Astrocyte of the spinal cord (primary cell): ENCODE results near the gene NCOA5.
A peak's percentile ranks its signal among the peaks of the same experiment; 100 is the strongest.

Experiments
- DNase-seq: peaks from one replicate; pipeline ENCODE4 v3.0.0; 2011; ENCODE audit warnings: low read depth, low spot score
- H3K4me3 ChIP-seq: 2 replicates; pipeline ENCODE4 v1.5.1; 2011; ENCODE audit warnings: low read depth, mild to moderate bottlenecking, low read length, moderate library complexity
- in situ Hi-C: cut with HindIII; loops from 2 replicates; pipeline ENCODE4 v1.10.0; 2017; ENCODE audit warnings: low sequenced_read_pairs
- TF ChIP-seq, protein P1 (sequence below): IDR thresholded peaks from 2 replicates; pipeline ENCODE4 v1.5.1; 2012; ENCODE audit warnings: low read depth, mild to moderate bottlenecking, low read length, inconsistent platforms

Gene NCOA5

GRCh38 chr20:46062151-46062550 lies 27.6 kb downstream of the NCOA5 start:
- H3K4me3 ChIP-seq: no peak overlapping the region
- no peak for DNase-seq
- in situ Hi-C loops: no loop called here
- TF ChIP-seq, protein P1, sequence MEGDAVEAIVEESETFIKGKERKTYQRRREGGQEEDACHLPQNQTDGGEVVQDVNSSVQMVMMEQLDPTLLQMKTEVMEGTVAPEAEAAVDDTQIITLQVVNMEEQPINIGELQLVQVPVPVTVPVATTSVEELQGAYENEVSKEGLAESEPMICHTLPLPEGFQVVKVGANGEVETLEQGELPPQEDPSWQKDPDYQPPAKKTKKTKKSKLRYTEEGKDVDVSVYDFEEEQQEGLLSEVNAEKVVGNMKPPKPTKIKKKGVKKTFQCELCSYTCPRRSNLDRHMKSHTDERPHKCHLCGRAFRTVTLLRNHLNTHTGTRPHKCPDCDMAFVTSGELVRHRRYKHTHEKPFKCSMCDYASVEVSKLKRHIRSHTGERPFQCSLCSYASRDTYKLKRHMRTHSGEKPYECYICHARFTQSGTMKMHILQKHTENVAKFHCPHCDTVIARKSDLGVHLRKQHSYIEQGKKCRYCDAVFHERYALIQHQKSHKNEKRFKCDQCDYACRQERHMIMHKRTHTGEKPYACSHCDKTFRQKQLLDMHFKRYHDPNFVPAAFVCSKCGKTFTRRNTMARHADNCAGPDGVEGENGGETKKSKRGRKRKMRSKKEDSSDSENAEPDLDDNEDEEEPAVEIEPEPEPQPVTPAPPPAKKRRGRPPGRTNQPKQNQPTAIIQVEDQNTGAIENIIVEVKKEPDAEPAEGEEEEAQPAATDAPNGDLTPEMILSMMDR: no peak

DNA sequence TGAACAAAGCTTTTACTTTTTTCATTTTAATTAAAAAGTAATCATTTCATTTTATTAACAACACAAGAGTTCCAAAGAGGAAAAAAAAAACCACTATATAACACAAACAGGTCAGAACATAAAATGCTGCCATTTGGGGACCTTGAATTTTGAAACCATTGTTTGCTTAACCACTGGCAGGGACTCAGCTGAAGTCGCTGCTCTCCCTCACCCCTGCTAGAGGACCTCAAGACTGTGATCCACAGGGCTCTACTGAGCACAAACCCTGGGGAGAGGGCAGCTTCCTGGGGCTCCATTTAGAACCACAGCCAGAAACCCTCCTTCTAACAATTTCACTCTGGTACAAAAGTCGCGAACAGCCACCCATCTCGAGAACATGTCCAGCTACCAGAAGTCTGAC lies 28.8 kb downstream of the NCOA5 start:
- no peak overlapping the region for H3K4me3 ChIP-seq
- TF ChIP-seq, protein P1: no peak
- in situ Hi-C loops: no loop called here
- no peak for DNase-seq

DNA sequence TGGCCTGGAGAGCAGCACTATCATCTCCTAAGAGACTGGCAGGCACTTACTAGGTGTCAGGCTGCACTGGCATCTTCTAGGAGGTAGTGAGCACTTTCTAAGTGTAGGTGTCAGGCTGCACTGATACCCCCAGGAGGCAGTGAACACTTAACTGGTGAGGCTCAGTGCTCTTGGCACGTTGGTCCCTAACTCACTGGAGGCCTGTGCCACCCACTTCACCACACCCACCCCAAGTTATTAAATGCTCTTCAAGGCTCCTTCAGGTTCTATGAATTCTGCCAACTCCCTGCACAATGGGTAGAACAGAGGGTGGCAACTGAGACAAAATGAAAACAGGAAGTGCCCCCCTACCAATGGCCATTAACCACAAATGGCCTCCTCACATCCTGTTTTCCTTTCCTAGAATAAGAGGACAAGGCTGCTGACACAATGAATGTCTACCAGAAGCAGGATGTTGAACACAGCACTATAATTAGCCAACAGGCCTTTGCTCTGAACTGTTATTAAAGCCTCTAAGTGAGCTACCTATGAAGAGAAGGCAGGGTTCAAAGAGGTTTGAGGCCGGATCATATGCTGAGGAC lies 29.4 kb downstream of the NCOA5 start:
- DNase-seq: no peak
- H3K4me3 ChIP-seq: no peak overlapping the region
- in situ Hi-C loops: no loop called here
- TF ChIP-seq, protein P1: no peak

GRCh38 chr20:46058599-46059281 lies 31.0 kb downstream of the NCOA5 start:
- H3K4me3 ChIP-seq: no peak overlapping the region
- TF ChIP-seq, protein P1: no peak
- in situ Hi-C loops: no loop called here
- no peak for DNase-seq

- no peak overlapping the region for H3K4me3 ChIP-seq
- peak; percentile 24 for DNase-seq
- in situ Hi-C loops: no loop called here
These were observed 31.7 kb downstream of the NCOA5 start for GRCh38 chr20:46057856-46058598.

More at GRCh38 chr20:46057856-46058598, 31.7 kb downstream of the NCOA5 start:
- TF ChIP-seq, protein P1: peak; percentile 21
